Hepatocyte (in vitro differentiated cells): Measurements from ENCODE around the gene STK38. TPM values are rescaled to one million over a fixed set of nuclear protein-coding genes. Genes with fewer than 3 reads are reported as not detected.

Experiments
- DNase-seq: peaks from one replicate; pipeline ENCODE4 v3.0.0-alpha.2; 2016; ENCODE audit warnings: low spot score
- H2AFZ ChIP-seq: fragments of 200-600 bp; sonication (generic); 2 replicates; pipeline ENCODE4 v1.6.0; 2016; ENCODE audit warnings: antibody characterized with exemption, mild to moderate bottlenecking
- H3K27ac ChIP-seq: fragments of 200-600 bp; sonication (generic); 2 replicates; pipeline ENCODE4 v1.5.1; 2016; ENCODE audit warnings: mild to moderate bottlenecking
- H3K27me3 ChIP-seq: fragments of 200-600 bp; sonication (generic); 2 replicates; pipeline ENCODE4 v1.6.1; 2016
- H3K36me3 ChIP-seq: fragments of 200-600 bp; sonication (generic); replicated peaks from 2 replicates; pipeline ENCODE4 v1.5.1; 2016; ENCODE audit warnings: low read depth; ENCODE audit not compliant: insufficient read depth
- H3K4me1 ChIP-seq: fragments of 200-600 bp; sonication (generic); 2 replicates; pipeline ENCODE4 v1.5.1; 2016; ENCODE audit warnings: mild to moderate bottlenecking, moderate library complexity; ENCODE audit not compliant: insufficient read depth
- H3K4me2 ChIP-seq: fragments of 200-600 bp; sonication (generic); 2 replicates; pipeline ENCODE4 v1.6.0; 2016
- H3K4me3 ChIP-seq: fragments of 200-600 bp; sonication (generic); 2 replicates; pipeline ENCODE4 v1.5.1; 2016; ENCODE audit warnings: mild to moderate bottlenecking
- H3K79me2 ChIP-seq: fragments of 200-600 bp; sonication (generic); 2 replicates; pipeline ENCODE4 v1.6.0; 2017; ENCODE audit warnings: mild to moderate bottlenecking
- H3K9me2 ChIP-seq: fragments of 200-600 bp; sonication (generic); replicated peaks from 2 replicates; pipeline ENCODE4 v1.6.0; 2017; ENCODE audit warnings: mild to moderate bottlenecking; ENCODE audit not compliant: insufficient read depth
- H3K9me3 ChIP-seq: fragments of 200-600 bp; sonication (generic); 2 replicates; pipeline ENCODE4 v1.5.1; 2016; ENCODE audit warnings: low read depth, mild to moderate bottlenecking
- H4K20me1 ChIP-seq: fragments of 200-600 bp; sonication (generic); 2 replicates; pipeline ENCODE4 v1.6.0; 2016; ENCODE audit warnings: mild to moderate bottlenecking; ENCODE audit not compliant: insufficient read depth, poor library complexity, severe bottlenecking
- CTCF ChIP-seq: fragments of 200-600 bp; sonication (generic); IDR thresholded peaks from 2 replicates; pipeline ENCODE4 v1.5.1; 2016; ENCODE audit warnings: antibody characterized with exemption, mild to moderate bottlenecking; ENCODE audit not compliant: poor library complexity
- EZH2 ChIP-seq: fragments of 200-600 bp; sonication (generic); IDR thresholded peaks from 2 replicates; pipeline ENCODE4 v1.6.1; 2016; ENCODE audit warnings: antibody characterized with exemption, mild to moderate bottlenecking, borderline replicate concordance
- EZH2phosphoT487 ChIP-seq: fragments of 200-600 bp; sonication (generic); IDR thresholded peaks from one replicate; pipeline ENCODE4 v1.6.1; 2018; ENCODE audit warnings: antibody characterized with exemption, mild to moderate bottlenecking, low read depth, moderate library complexity; ENCODE audit not compliant: unreplicated experiment, severe bottlenecking
- WGBS: methylation state at CpG from one replicate; pipeline ENCODE4 v1.1.6; 2016; ENCODE audit warnings: low lambda C conversion rate; ENCODE audit errors: missing lambda C conversion rate; 5-methylcytosine and 5-hydroxymethylcytosine counted together
- polyA plus RNA-seq: library from polyadenylated mRNA; unstranded; fragments of >200 nt; fragmentation: Nextera tagmentation; extraction: Ambion mirVana; gene quantifications from 2 replicates; pipeline ENCODE4 v1.2.1, GENCODE V29; 2016
- total RNA-seq: library from RNA; depleted of rRNA; stranded (reverse); fragments of >200 nt; gene quantifications from 2 replicates; pipeline ENCODE4 v1.2.3, GENCODE V29; 2014

The STK38 gene
- total and polyA plus RNA-seq, 2 experiments from 2014 or later = 27.7 to 39.1 TPM

GRCh38 chr6:36519352-36519751 is 27.9 kb downstream of the STK38 start:
- no peak for DNase-seq
- no peak overlapping the region for H3K4me2 ChIP-seq
- H4K20me1 ChIP-seq = no peaks in the 10 kb centered on the region
- no peak for TF ChIP-seq EZH2phosphoT487
- TF ChIP-seq CTCF = no peak
- no peak for TF ChIP-seq EZH2
- H3K9me2 ChIP-seq = no peaks in the 10 kb centered on the region
- no peak overlapping the region for H2AFZ ChIP-seq
- H3K79me2 ChIP-seq = peaks cover 3% of the 10 kb centered on the region
- H3K9me3 ChIP-seq = no peaks in the 10 kb centered on the region
- H3K4me3 ChIP-seq = no peak overlapping the region
- no peaks in the 10 kb centered on the region for H3K36me3 ChIP-seq
- H3K27ac ChIP-seq = no peak overlapping the region
- no peaks in the 10 kb centered on the region for H3K27me3 ChIP-seq
- no peaks in the 10 kb centered on the region for H3K4me1 ChIP-seq

- no peak overlapping the region for H3K4me2 ChIP-seq
- no peak overlapping the region for H3K4me3 ChIP-seq
- H4K20me1 ChIP-seq = no peaks in the 10 kb centered on the region
- H3K27me3 ChIP-seq = no peaks in the 10 kb centered on the region
- no peaks in the 10 kb centered on the region for H3K4me1 ChIP-seq
- H3K9me2 ChIP-seq = no peaks in the 10 kb centered on the region
- H3K79me2 ChIP-seq = no peaks in the 10 kb centered on the region
- WGBS = 83% methylated on average over 2 of the region's 2 CpGs
- DNase-seq = no peak
- H3K27ac ChIP-seq = no peak overlapping the region
- no peaks in the 10 kb centered on the region for H3K36me3 ChIP-seq
- TF ChIP-seq EZH2 (no peak), CTCF (no peak), EZH2phosphoT487 (no peak)
- H3K9me3 ChIP-seq = no peaks in the 10 kb centered on the region
- H2AFZ ChIP-seq = no peak overlapping the region
Observed at GRCh38 chr6:36517408-36517807, 29.9 kb downstream of the STK38 start.

DNA sequence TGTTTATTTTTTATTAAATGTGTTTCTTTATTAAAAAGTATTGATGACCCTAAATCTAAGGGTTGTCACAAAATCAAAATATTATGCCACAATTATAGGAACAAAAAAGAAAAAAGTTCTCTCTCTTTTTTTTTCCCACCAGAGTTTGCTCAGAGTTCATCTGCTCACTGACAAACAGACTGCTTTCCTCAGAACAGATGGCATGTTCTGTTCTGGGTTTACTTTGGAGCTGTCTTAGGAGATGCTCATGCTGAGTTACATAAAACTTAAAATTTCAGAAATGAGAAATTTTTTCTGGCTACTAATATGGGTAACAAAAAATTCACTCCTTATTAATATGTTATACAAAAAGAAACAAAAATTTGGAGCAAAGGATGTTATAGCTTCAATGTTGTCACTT is 30.3 kb downstream of the STK38 start:
- no peak for DNase-seq
- no peak overlapping the region for H3K4me2 ChIP-seq
- TF ChIP-seq EZH2phosphoT487 (no peak), EZH2 (no peak), CTCF (no peak)
- no peaks in the 10 kb centered on the region for H3K4me1 ChIP-seq
- no peaks in the 10 kb centered on the region for H3K9me3 ChIP-seq
- no peak overlapping the region for H3K4me3 ChIP-seq
- H3K36me3 ChIP-seq = no peaks in the 10 kb centered on the region
- no peak overlapping the region for H3K27ac ChIP-seq
- no peaks in the 10 kb centered on the region for H4K20me1 ChIP-seq
- no peak overlapping the region for H2AFZ ChIP-seq
- no peaks in the 10 kb centered on the region for H3K27me3 ChIP-seq
- H3K79me2 ChIP-seq = no peaks in the 10 kb centered on the region
- no peaks in the 10 kb centered on the region for H3K9me2 ChIP-seq

DNA sequence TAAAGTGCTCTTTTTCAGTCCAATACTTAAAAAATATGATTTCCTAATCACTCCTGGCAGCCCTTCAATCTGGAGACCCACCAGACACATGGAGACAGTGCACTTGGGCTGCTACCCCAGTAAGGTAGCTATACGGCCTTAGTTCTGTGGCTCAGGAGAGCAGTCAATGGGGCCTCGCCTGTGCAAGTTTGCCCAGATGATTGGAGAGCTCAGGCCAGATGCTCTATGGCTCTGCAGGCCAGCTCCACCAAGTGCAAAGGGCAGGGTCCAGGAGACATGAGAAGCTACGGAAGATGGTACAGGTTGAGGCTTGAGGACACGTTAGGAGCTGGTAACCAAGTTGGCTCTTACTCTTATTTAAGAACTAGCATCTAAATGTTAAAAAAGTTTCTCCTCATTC is 30.7 kb downstream of the STK38 start:
- Histone ChIP-seq H3K4me3 (no peak overlapping the region), H3K4me2 (no peak overlapping the region), H3K27me3 (no peaks in the 10 kb centered on the region), H2AFZ (no peak overlapping the region), H3K79me2 (no peaks in the 10 kb centered on the region), H3K9me3 (no peaks in the 10 kb centered on the region), H3K36me3 (no peaks in the 10 kb centered on the region), H3K9me2 (no peaks in the 10 kb centered on the region), H3K27ac (peak overlapping the region; percentile 25), H3K4me1 (no peaks in the 10 kb centered on the region), H4K20me1 (no peaks in the 10 kb centered on the region)
- WGBS = 88% methylated on average over 4 of the region's 4 CpGs
- no peak for TF ChIP-seq EZH2phosphoT487
- TF ChIP-seq EZH2 = no peak
- TF ChIP-seq CTCF = no peak
- no peak for DNase-seq
